Measurements from ENCODE around the gene FMN2.
"Not testable (repeated sequence)": the region's sequence is repeated elsewhere in the genome, so short reads cannot be mapped to it uniquely, and the experiment has no call there.

FMN2 gene

GRCh38 chr1:240409615-240410014 is 317.9 kb downstream of the FMN2 start:
- H3K4me3 ChIP-seq (replicated peaks; ENCODE audit: insufficient read depth, low read length) = no peak overlapping the region
- no peak overlapping the region for H3K27ac ChIP-seq (replicated peaks)
- TF ChIP-seq GABPA (IDR thresholded peaks at IDR 0.05; ENCODE audit: low read depth) = no peak
- H3K27me3 ChIP-seq (ENCODE audit: insufficient read depth, poor library complexity, severe bottlenecking) = no peaks in the 10 kb centered on the region
- DNase-seq (ENCODE audit: low read depth in 1 of 2, low spot score in 1 of 2) = no peak

DNA sequence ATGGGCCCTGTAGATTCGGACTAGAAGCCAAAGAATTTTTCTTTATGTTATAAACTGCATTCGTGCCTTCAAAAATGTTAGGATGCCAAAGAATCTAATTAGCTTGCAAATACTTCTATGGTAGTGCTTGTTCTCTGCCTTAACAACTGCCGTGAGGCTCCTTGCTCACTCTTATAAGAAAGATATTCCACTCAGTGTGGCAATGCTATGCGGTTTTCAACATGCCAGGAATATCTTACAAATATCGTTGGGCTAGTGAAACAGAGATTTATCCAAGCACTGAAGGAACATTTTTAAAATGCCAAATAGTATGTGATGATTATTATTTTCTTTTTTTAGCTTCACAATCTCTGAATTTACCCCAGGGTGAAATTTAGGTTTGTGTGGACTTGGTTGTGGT is 322.0 kb downstream of the FMN2 start:
- H3K27ac ChIP-seq (replicated peaks) = no peak overlapping the region
- TF ChIP-seq POLR2AphosphoS5 (IDR thresholded peaks at IDR 0.05; ENCODE audit: low read depth) (no peak), GABPA (IDR thresholded peaks at IDR 0.05; ENCODE audit: low read depth) (no peak), REST (IDR thresholded peaks at IDR 0.05; ENCODE audit: insufficient replicate concordance, low read depth) (no peak), SPI1 (IDR thresholded peaks at IDR 0.05; ENCODE audit: borderline replicate concordance, low read depth) (no peak)
- TF ChIP-seq, protein P1, sequence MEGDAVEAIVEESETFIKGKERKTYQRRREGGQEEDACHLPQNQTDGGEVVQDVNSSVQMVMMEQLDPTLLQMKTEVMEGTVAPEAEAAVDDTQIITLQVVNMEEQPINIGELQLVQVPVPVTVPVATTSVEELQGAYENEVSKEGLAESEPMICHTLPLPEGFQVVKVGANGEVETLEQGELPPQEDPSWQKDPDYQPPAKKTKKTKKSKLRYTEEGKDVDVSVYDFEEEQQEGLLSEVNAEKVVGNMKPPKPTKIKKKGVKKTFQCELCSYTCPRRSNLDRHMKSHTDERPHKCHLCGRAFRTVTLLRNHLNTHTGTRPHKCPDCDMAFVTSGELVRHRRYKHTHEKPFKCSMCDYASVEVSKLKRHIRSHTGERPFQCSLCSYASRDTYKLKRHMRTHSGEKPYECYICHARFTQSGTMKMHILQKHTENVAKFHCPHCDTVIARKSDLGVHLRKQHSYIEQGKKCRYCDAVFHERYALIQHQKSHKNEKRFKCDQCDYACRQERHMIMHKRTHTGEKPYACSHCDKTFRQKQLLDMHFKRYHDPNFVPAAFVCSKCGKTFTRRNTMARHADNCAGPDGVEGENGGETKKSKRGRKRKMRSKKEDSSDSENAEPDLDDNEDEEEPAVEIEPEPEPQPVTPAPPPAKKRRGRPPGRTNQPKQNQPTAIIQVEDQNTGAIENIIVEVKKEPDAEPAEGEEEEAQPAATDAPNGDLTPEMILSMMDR (IDR thresholded peaks at IDR 0.05; ENCODE audit: insufficient read depth, low read length) = no peak
- no peak overlapping the region for H3K4me3 ChIP-seq (replicated peaks; ENCODE audit: insufficient read depth, low read length)
- no peaks in the 10 kb centered on the region for H3K27me3 ChIP-seq (ENCODE audit: insufficient read depth, poor library complexity, severe bottlenecking)
- no peak for DNase-seq (ENCODE audit: low read depth in 1 of 2, low spot score in 1 of 2)

- H3K27me3 ChIP-seq (ENCODE audit: insufficient read depth, poor library complexity, severe bottlenecking) = no peaks in the 10 kb centered on the region
- DNase-seq (ENCODE audit: low read depth in 1 of 2, low spot score in 1 of 2) = no peak
- no peak overlapping the region for H3K27ac ChIP-seq (replicated peaks)
- no peak for TF ChIP-seq SPI1 (IDR thresholded peaks at IDR 0.05; ENCODE audit: borderline replicate concordance, low read depth)
- TF ChIP-seq GABPA (IDR thresholded peaks at IDR 0.05; ENCODE audit: low read depth) = no peak
- no peak for TF ChIP-seq POLR2AphosphoS5 (IDR thresholded peaks at IDR 0.05; ENCODE audit: low read depth)
- no peak for TF ChIP-seq REST (IDR thresholded peaks at IDR 0.05; ENCODE audit: insufficient replicate concordance, low read depth)
- TF ChIP-seq, protein P1 (IDR thresholded peaks at IDR 0.05; ENCODE audit: insufficient read depth, low read length) = no peak
- H3K4me3 ChIP-seq (replicated peaks; ENCODE audit: insufficient read depth, low read length) = no peak overlapping the region
These were observed 322.6 kb downstream of the FMN2 start for GRCh38 chr1:240414237-240414636.

- not testable (repeated sequence) for H3K27me3 ChIP-seq (ENCODE audit: insufficient read depth, poor library complexity, severe bottlenecking); H3K27ac ChIP-seq (replicated peaks)
These were observed 323.3 kb downstream of the FMN2 start for GRCh38 chr1:240415011-240415410.

GRCh38 chr1:240415532-240415931 is 323.8 kb downstream of the FMN2 start:
- no peak overlapping the region for H3K27ac ChIP-seq (replicated peaks)
- no peak overlapping the region for H3K4me3 ChIP-seq (replicated peaks; ENCODE audit: insufficient read depth, low read length)
- no peak for TF ChIP-seq REST (IDR thresholded peaks at IDR 0.05; ENCODE audit: insufficient replicate concordance, low read depth)
- TF ChIP-seq, protein P1 (IDR thresholded peaks at IDR 0.05; ENCODE audit: insufficient read depth, low read length) = no peak
- TF ChIP-seq SPI1 (IDR thresholded peaks at IDR 0.05; ENCODE audit: borderline replicate concordance, low read depth) = no peak
- TF ChIP-seq POLR2AphosphoS5 (IDR thresholded peaks at IDR 0.05; ENCODE audit: low read depth) = no peak
- no peak for TF ChIP-seq GABPA (IDR thresholded peaks at IDR 0.05; ENCODE audit: low read depth)
- no peaks in the 10 kb centered on the region for H3K27me3 ChIP-seq (ENCODE audit: insufficient read depth, poor library complexity, severe bottlenecking)
- no peak for DNase-seq (ENCODE audit: low read depth in 1 of 2, low spot score in 1 of 2)

More at GRCh38 chr1:240415011-240415410, 323.3 kb downstream of the FMN2 start:
- not testable (repeated sequence) for H3K4me3 ChIP-seq (replicated peaks; ENCODE audit: insufficient read depth, low read length); DNase-seq (ENCODE audit: low read depth in 1 of 2, low spot score in 1 of 2)
